Osteocyte (in vitro differentiated cells): ENCODE measurements around the gene MAP3K10. TPM values are rescaled to one million over a fixed set of nuclear protein-coding genes. Genes with fewer than 3 reads are reported as not detected.

ENCODE experiments used
- DNase-seq: peaks from one replicate; pipeline ENCODE4 v3.0.0; 2021; ENCODE audit warnings: mixed read lengths; ENCODE audit not compliant: unreplicated experiment; ENCODE audit errors: extremely low spot score
- H3K27ac Mint-ChIP-seq: one replicate; pipeline ENCODE4 v1.8.0; 2021; ENCODE audit warnings: mild to moderate bottlenecking, mixed read lengths; ENCODE audit not compliant: unreplicated experiment
- H3K27me3 Mint-ChIP-seq: one replicate; pipeline ENCODE4 v1.8.0; 2021; ENCODE audit warnings: mixed read lengths; ENCODE audit not compliant: unreplicated experiment
- H3K36me3 Mint-ChIP-seq: one replicate; pipeline ENCODE4 v1.8.0; 2021; ENCODE audit warnings: mixed read lengths; ENCODE audit not compliant: unreplicated experiment
- H3K4me1 Mint-ChIP-seq: one replicate; pipeline ENCODE4 v1.8.0; 2021; ENCODE audit warnings: mixed read lengths; ENCODE audit not compliant: unreplicated experiment
- H3K4me3 Mint-ChIP-seq: one replicate; pipeline ENCODE4 v1.8.0; 2021; ENCODE audit warnings: mild to moderate bottlenecking, moderate library complexity, mixed read lengths; ENCODE audit not compliant: unreplicated experiment
- H3K9me3 Mint-ChIP-seq: one replicate; pipeline ENCODE4 v1.8.0; 2021; ENCODE audit warnings: mixed read lengths; ENCODE audit not compliant: unreplicated experiment
- CTCF ChIP-seq: fragments of 200-600 bp; sonication (generic); IDR thresholded peaks from 2 replicates; pipeline ENCODE4 v1.5.0; 2021; ENCODE audit warnings: antibody characterized with exemption, mild to moderate bottlenecking, moderate library complexity
- total RNA-seq: library from RNA; stranded (reverse); gene quantifications from 2 replicates; pipeline ENCODE4 v1.2.1, GENCODE V29; 2021

Gene MAP3K10
- total RNA-seq, 1 donor from 2014 or later, result 24.2 TPM

GRCh38 chr19:40231544-40232424 is 40.6 kb downstream of the MAP3K10 start:
- peaks cover 29% of the 10 kb centered on the region for H3K4me1 Mint-ChIP-seq
- H3K27me3 Mint-ChIP-seq, result no peaks in the 10 kb centered on the region
- TF ChIP-seq CTCF, result no peak
- DNase-seq, result no peak
- H3K36me3 Mint-ChIP-seq, result peaks cover 17% of the 10 kb centered on the region
- no peak overlapping the region for H3K27ac Mint-ChIP-seq
- H3K9me3 Mint-ChIP-seq, result no peaks in the 10 kb centered on the region
- H3K4me3 Mint-ChIP-seq, result no peak overlapping the region

- Mint-ChIP-seq H3K27me3 (no peaks in the 10 kb centered on the region), H3K4me1 (peaks cover 28% of the 10 kb centered on the region), H3K36me3 (peaks cover 21% of the 10 kb centered on the region), H3K27ac (no peak overlapping the region), H3K9me3 (no peaks in the 10 kb centered on the region), H3K4me3 (no peak overlapping the region)
- TF ChIP-seq CTCF, result no peak
- DNase-seq, result no peak
These were observed 41.3 kb downstream of the MAP3K10 start for GRCh38 chr19:40232479-40232878.

GRCh38 chr19:40232949-40233810 is 42.0 kb downstream of the MAP3K10 start:
- Mint-ChIP-seq H3K27me3 (no peaks in the 10 kb centered on the region), H3K9me3 (no peaks in the 10 kb centered on the region), H3K4me1 (peaks cover 28% of the 10 kb centered on the region), H3K27ac (no peak overlapping the region), H3K36me3 (peaks cover 24% of the 10 kb centered on the region), H3K4me3 (no peak overlapping the region)
- TF ChIP-seq CTCF, result no peak
- DNase-seq, result no peak

- H3K9me3 Mint-ChIP-seq, result no peaks in the 10 kb centered on the region
- H3K27ac Mint-ChIP-seq, result no peak overlapping the region
- peaks cover 27% of the 10 kb centered on the region for H3K36me3 Mint-ChIP-seq
- DNase-seq, result no peak
- no peak for TF ChIP-seq CTCF
- H3K4me1 Mint-ChIP-seq, result peaks cover 28% of the 10 kb centered on the region
- no peak overlapping the region for H3K4me3 Mint-ChIP-seq
- no peaks in the 10 kb centered on the region for H3K27me3 Mint-ChIP-seq
These were observed 42.7 kb downstream of the MAP3K10 start for GRCh38 chr19:40233811-40234389.
